NCI-H2227 (cell line): ENCODE results near the gene MRPL17.
"Not testable (repeated sequence)": the region's sequence is repeated elsewhere in the genome, so short reads cannot be mapped to it uniquely, and the experiment has no call there.

Experiments used
- DNase-seq: peaks from one replicate; lab custom pipeline; 2025; ENCODE audit not compliant: unreplicated experiment; lab: John Stamatoyannopoulos, UW

The MRPL17 gene

DNA sequence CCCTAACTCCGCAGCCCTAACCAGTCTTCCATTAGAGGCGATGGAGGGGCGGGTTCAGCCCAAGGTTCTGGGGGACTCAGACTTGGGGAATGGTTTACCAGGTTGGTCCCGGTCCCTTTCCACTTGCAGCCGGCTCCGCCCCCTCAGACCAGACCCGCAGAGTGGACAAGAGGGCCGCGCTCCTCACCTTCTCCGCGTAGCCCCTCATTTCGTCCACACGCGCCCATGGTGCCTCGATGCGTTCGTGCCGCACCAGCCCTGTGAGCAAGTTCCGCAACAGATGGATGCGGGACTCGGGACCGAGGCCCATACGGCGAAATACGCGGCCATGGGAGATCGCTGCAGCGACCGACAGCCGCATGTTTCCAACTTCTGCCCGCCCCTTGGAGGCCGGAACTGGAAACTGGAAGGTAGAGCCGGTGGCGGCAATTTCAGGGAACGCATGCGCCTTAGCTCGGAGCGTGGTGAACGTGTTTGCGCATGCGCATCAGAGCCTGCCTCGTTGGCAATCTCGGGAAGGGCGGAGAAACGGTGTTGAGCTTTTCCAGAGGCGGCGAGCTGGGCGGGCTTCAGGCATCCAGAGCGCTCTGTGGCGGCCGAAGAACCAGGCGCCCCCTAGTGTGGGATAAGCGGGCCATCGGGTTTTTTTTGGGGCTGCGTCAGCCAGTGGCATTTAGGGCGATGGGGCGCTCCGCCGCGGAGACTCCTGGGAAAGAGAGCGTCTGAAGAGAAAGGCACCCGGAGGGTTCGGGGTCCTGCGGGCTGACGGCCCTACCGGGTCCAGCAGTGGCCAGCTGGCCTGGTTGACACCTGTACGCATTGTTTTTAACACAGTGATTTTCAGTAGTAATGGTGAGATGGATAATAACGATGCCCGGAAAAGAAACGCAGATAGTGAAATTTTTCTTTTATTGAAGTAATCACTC, at the start of gene MRPL17:
Gene MRPL17 (minus strand): TSS at position 405 of the 926 bp plus-strand sequence. CDS start 44 bp downstream, at position 361.
- peak; percentile 100 for DNase-seq

DNA sequence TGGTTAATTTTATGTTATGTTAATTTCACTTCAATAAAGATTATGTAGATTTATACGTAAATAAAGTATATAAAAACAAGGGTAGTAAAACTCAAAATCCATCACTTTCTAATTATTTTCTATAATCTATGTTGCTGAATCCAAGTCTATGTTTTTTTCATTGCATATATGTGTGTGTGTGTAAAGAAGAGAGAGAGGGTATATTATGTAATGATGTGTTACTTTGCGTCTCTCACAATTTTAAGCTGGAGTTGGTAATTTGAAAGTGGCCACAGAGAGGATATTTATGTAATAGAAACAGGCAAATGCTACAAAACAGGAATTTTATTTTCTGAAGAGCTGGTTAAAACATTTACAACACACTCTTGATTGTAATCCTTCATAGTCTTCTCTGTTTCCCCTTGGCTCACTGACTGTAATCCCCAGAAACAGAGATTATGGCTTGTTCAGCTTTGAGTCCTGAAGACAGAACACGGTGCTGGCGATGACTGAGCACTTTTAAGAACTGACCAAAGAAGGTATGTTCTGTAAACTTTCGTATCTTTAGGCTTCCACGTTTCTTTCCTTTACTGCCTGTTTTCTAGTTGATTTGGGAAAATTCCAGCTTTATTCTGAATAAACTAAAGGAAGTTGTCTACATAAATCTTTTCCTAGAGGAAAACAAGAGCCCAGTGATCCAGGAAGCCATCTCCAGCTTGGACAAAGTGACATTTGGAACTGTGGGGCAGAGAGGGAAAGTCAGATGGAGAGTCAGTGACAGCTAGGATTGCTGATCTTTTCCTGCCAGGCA, 45.0 kb upstream of the MRPL17 start:
- DNase-seq: no peak

DNA sequence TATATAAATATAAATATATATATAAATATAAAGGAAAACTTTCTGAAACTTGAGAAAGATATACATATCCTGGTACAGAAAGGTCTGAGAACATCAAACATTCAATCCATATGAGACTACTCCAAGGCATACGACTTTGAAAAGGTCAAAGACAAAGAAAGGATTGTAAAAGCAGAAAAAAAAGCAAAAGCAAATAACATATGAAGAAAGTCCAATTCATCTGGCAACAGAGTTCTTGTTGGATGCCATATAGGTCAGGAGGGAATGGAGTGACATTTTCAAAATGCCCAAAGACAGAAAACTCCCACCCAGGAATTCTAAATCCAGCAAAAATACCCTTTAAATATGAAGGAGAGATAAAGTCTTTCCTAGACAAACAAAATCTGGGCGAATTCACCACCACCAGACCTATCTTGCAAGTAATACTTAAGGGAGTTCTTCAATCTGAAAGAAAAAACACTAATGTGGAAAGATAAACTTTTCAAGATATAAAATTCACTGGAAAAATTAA, 42.3 kb upstream of the MRPL17 start:
- no peak for DNase-seq

DNA sequence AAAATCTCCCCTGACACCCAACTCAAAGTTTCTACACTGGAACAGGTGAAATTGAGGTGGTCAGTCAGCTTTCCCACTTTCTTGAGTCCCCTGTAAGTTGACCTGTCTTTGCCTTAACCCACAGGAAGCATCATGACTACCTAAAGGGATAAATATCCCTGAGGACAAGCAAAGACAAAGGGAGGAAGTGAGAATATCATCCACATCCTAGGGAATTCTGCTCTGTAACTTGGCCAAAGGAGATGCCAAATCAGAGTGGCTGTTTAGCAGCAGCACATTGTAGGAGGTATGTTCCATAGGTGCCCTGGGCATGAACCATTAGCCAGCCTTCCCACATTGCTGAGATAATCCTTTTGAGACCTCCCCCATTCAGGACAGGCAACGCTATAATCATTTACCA, 40.9 kb upstream of the MRPL17 start:
- DNase-seq: no peak

DNA sequence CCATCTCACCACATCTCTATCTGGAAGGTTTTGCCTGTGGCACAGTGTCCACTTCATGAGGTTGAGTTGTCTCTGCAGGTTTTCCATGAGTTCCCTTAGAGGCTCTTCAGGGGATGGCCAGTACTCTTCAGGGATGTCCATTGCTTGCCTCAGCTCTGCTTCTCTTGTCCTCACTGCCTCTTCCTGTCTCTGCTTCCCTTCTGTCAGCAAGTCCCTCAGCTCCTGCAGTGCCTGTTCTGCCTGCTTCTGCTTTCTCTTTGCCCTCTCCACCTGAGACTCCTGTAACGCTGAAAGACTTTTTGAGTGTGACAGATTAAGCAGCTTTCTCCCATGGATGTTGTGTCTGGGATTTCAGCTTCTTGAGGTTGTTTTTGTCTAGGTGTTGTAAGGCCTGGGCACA, 38.2 kb upstream of the MRPL17 start:
- DNase-seq: no peak

GRCh38 chr11:6719576-6719975, 36.4 kb upstream of the MRPL17 start:
- no peak for DNase-seq

DNA sequence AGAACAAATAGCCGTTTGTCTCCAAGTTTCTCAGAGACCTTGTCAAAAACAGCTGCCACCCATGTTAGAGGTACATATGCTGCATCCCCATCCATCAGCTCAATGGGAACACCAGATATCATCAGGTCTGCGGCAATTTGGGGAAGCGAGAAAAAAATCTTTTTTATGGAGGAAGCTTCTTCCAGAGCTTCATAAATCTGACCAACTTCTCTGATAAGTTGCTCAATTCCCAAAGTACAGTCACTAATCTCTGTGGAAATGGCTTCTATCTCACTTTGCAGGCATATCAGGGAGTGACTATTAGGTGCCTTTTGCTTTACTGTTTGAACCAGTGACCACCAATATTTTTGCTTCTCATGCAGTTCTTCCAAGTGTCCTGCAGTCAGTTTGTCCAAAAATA, 34.3 kb upstream of the MRPL17 start:
- no peak for DNase-seq

GRCh38 chr11:6711552-6711951, 28.4 kb upstream of the MRPL17 start:
- peak; percentile 15 for DNase-seq

- no peak for DNase-seq
These were observed 25.7 kb upstream of the MRPL17 start for GRCh38 chr11:6708876-6709275.

- peak; percentile 71 for DNase-seq
These were observed 22.9 kb upstream of the MRPL17 start for GRCh38 chr11:6705905-6706535.

GRCh38 chr11:6703247-6704063, 20.3 kb upstream of the MRPL17 start:
- peak; percentile 50 for DNase-seq

- DNase-seq: not testable (repeated sequence)
These were observed 18.8 kb upstream of the MRPL17 start for GRCh38 chr11:6701955-6702354.

DNA sequence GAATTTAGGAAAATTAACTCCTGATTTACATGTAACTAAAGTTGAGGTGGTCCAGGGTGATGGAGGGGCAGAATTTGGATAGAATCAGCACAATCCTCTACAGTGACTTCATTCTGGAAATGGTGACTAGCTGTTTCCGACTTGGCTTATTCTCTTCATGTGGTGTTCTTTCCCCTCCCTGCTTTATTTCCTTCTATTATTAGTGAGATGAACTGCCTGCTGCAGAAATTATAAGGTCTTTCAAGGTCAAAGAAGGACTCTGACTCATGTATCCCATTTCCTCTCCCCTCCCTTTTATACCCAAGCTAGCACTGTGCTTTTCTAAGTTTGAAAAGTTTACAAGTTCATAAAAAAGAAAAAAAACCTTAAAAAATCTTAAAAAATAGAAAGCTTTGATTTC, 12.2 kb upstream of the MRPL17 start:
- no peak for DNase-seq

DNA sequence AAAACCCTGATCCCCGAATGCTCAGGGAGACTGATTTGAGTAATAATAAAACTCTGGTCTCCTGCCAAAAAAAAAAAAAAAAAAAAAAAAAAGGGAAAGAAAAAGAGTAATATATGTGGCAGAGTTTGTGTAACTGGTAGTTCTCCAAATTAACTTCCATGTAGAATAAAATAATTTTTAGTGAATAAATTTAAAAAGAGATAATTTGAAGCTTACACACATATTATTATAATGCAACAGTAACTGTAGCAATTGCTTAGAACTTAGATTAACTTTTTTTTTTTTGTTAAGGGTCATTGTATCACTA, 11.0 kb upstream of the MRPL17 start:
- DNase-seq: no peak

GRCh38 chr11:6693342-6694228, 10.4 kb upstream of the MRPL17 start:
- DNase-seq: no peak

GRCh38 chr11:6692128-6692527, 9.0 kb upstream of the MRPL17 start:
- DNase-seq: no peak

- not testable (repeated sequence) for DNase-seq
These were observed 7.4 kb upstream of the MRPL17 start for GRCh38 chr11:6690431-6691132.

GRCh38 chr11:6687876-6688275, 4.7 kb upstream of the MRPL17 start:
- DNase-seq: no peak

- no peak for DNase-seq
These were observed 2.9 kb upstream of the MRPL17 start for GRCh38 chr11:6686006-6686405.
